ENCODE data around the gene ZNF593OS. TPM values are rescaled to one million over a fixed set of nuclear protein-coding genes. Genes with fewer than 3 reads are reported as not detected.

Gene ZNF593OS
- total RNA-seq (2014; rRNA removed; shearing (Covaris generic)) = not detected in 2 replicates

- Histone ChIP-seq H3K9me3 (replicated peaks) (no peaks in the 10 kb centered on the region), H3K4me1 (peaks cover 28% of the 10 kb centered on the region), H3K36me3 (no peaks in the 10 kb centered on the region), H3K4me3 (peak within 1 kb of the TSS; percentile 92; the same call in 1 of the 2 replicates), H3K27me3 (no peaks in the 10 kb centered on the region), H3K27ac (no peak within 1 kb of the TSS)
- peak; percentile 41 to 45 for DNase-seq
Observed at GRCh38 chr1:26171084-26172072, at the start of gene ZNF593OS. Gene ZNF593OS, minus strand, starts transcription at chr1:26171832. Its CDS starts 171 bp downstream, at chr1:26171661.

GRCh38 chr1:26221094-26221493, 49.5 kb upstream of the ZNF593OS start:
- Histone ChIP-seq H3K36me3 (no peaks in the 10 kb centered on the region), H3K27ac (no peak overlapping the region), H3K4me3 (no peak overlapping the region), H3K9me3 (replicated peaks) (no peaks in the 10 kb centered on the region), H3K27me3 (peaks cover 46% of the 10 kb centered on the region), H3K4me1 (peaks cover 13% of the 10 kb centered on the region; the same call in 1 of the 2 replicates)
- DNase-seq = no peak

- Histone ChIP-seq H3K4me3 (no peak overlapping the region), H3K27me3 (peaks cover 46% of the 10 kb centered on the region), H3K36me3 (no peaks in the 10 kb centered on the region), H3K9me3 (replicated peaks) (no peaks in the 10 kb centered on the region), H3K4me1 (peaks cover 13% of the 10 kb centered on the region; the same call in 1 of the 2 replicates), H3K27ac (no peak overlapping the region)
- DNase-seq = no peak
Observed at GRCh38 chr1:26220199-26220912, 48.7 kb upstream of the ZNF593OS start.

GRCh38 chr1:26218906-26219494, 47.4 kb upstream of the ZNF593OS start:
- peaks cover 38% of the 10 kb centered on the region for H3K27me3 ChIP-seq
- no peak for DNase-seq
- H3K4me3 ChIP-seq = no peak overlapping the region
- H3K27ac ChIP-seq = no peak overlapping the region
- no peaks in the 10 kb centered on the region for H3K36me3 ChIP-seq
- peaks cover 13% of the 10 kb centered on the region; the same call in 1 of the 2 replicates for H3K4me1 ChIP-seq
- no peaks in the 10 kb centered on the region for H3K9me3 ChIP-seq (replicated peaks)

GRCh38 chr1:26215246-26215645, 43.6 kb upstream of the ZNF593OS start:
- Histone ChIP-seq H3K4me1 (peaks cover 3% of the 10 kb centered on the region; the same call in 1 of the 2 replicates), H3K27ac (no peak overlapping the region), H3K4me3 (no peak overlapping the region), H3K27me3 (peaks cover 11% of the 10 kb centered on the region), H3K9me3 (replicated peaks) (no peaks in the 10 kb centered on the region), H3K36me3 (no peaks in the 10 kb centered on the region)
- DNase-seq = no peak

GRCh38 chr1:26213335-26213905, 41.8 kb upstream of the ZNF593OS start:
- no peaks in the 10 kb centered on the region for H3K4me1 ChIP-seq
- H3K4me3 ChIP-seq = no peak overlapping the region
- peaks cover under 1% of the 10 kb centered on the region; the same call in 1 of the 2 replicates for H3K27me3 ChIP-seq

GRCh38 chr1:26212726-26213125, 41.1 kb upstream of the ZNF593OS start:
- no peaks in the 10 kb centered on the region; the same call in 1 of the 2 replicates for H3K27me3 ChIP-seq
- no peaks in the 10 kb centered on the region for H3K36me3 ChIP-seq
- no peaks in the 10 kb centered on the region for H3K9me3 ChIP-seq (replicated peaks)
- no peak overlapping the region for H3K27ac ChIP-seq
- H3K4me1 ChIP-seq = no peaks in the 10 kb centered on the region
- DNase-seq = no peak
- H3K4me3 ChIP-seq = no peak overlapping the region

More at GRCh38 chr1:26213335-26213905, 41.8 kb upstream of the ZNF593OS start:
- H3K27ac ChIP-seq = no peak overlapping the region
- DNase-seq = no peak
- H3K36me3 ChIP-seq = no peaks in the 10 kb centered on the region
- H3K9me3 ChIP-seq (replicated peaks) = no peaks in the 10 kb centered on the region

- DNase-seq = peak in 1 of 2 experiments; percentile 46
- H3K4me1 ChIP-seq = no peaks in the 10 kb centered on the region
Observed at GRCh38 chr1:26210147-26210870, 38.7 kb upstream of the ZNF593OS start.

GRCh38 chr1:26203642-26204318, 32.1 kb upstream of the ZNF593OS start:
- Histone ChIP-seq H3K9me3 (replicated peaks) (no peaks in the 10 kb centered on the region), H3K27ac (no peak overlapping the region), H3K36me3 (no peaks in the 10 kb centered on the region), H3K27me3 (peaks cover 12% of the 10 kb centered on the region; the same call in 1 of the 2 replicates), H3K4me3 (no peak overlapping the region), H3K4me1 (peaks cover 6% of the 10 kb centered on the region)
- no peak for DNase-seq

More at GRCh38 chr1:26210147-26210870, 38.7 kb upstream of the ZNF593OS start:
- Histone ChIP-seq H3K27me3 (no peaks in the 10 kb centered on the region), H3K9me3 (replicated peaks) (no peaks in the 10 kb centered on the region), H3K27ac (no peak overlapping the region), H3K4me3 (no peak overlapping the region), H3K36me3 (no peaks in the 10 kb centered on the region)

GRCh38 chr1:26200413-26200812, 28.8 kb upstream of the ZNF593OS start:
- H3K36me3 ChIP-seq = no peaks in the 10 kb centered on the region
- no peaks in the 10 kb centered on the region for H3K9me3 ChIP-seq (replicated peaks)
- no peak overlapping the region for H3K27ac ChIP-seq
- peaks cover 12% of the 10 kb centered on the region; the same call in 1 of the 2 replicates for H3K27me3 ChIP-seq
- DNase-seq = no peak
- H3K4me1 ChIP-seq = peaks cover 6% of the 10 kb centered on the region
- H3K4me3 ChIP-seq = no peak overlapping the region

- H3K27me3 ChIP-seq = peaks cover 8% of the 10 kb centered on the region; the same call in 1 of the 2 replicates
- no peak overlapping the region for H3K27ac ChIP-seq
- no peaks in the 10 kb centered on the region for H3K36me3 ChIP-seq
- H3K4me1 ChIP-seq = peaks cover 6% of the 10 kb centered on the region
- DNase-seq = no peak
- H3K4me3 ChIP-seq = no peak overlapping the region
- no peaks in the 10 kb centered on the region for H3K9me3 ChIP-seq (replicated peaks)
Observed at GRCh38 chr1:26197813-26198212, 26.2 kb upstream of the ZNF593OS start.

- Histone ChIP-seq H3K36me3 (no peaks in the 10 kb centered on the region), H3K27me3 (peaks cover 3% of the 10 kb centered on the region; the same call in 1 of the 2 replicates), H3K4me1 (peaks cover 6% of the 10 kb centered on the region), H3K27ac (no peak overlapping the region), H3K4me3 (no peak overlapping the region), H3K9me3 (replicated peaks) (no peaks in the 10 kb centered on the region)
- no peak for DNase-seq
Observed at GRCh38 chr1:26197301-26197700, 25.7 kb upstream of the ZNF593OS start.

GRCh38 chr1:26195805-26196204, 24.2 kb upstream of the ZNF593OS start:
- H3K4me3 ChIP-seq = no peak overlapping the region
- H3K36me3 ChIP-seq = no peaks in the 10 kb centered on the region
- no peak overlapping the region for H3K27ac ChIP-seq
- no peaks in the 10 kb centered on the region for H3K27me3 ChIP-seq
- H3K9me3 ChIP-seq (replicated peaks) = no peaks in the 10 kb centered on the region
- DNase-seq = no peak
- H3K4me1 ChIP-seq = no peaks in the 10 kb centered on the region
